ENCODE data around the gene BLVRA. TPM values are rescaled to one million over a fixed set of nuclear protein-coding genes. Genes with fewer than 3 reads are reported as not detected.
"Not testable (repeated sequence)": the region's sequence is repeated elsewhere in the genome, so short reads cannot be mapped to it uniquely, and the experiment has no call there.

Gene BLVRA
- total RNA-seq, 2 experiments from 2014 or later = 15.7 TPM

DNA sequence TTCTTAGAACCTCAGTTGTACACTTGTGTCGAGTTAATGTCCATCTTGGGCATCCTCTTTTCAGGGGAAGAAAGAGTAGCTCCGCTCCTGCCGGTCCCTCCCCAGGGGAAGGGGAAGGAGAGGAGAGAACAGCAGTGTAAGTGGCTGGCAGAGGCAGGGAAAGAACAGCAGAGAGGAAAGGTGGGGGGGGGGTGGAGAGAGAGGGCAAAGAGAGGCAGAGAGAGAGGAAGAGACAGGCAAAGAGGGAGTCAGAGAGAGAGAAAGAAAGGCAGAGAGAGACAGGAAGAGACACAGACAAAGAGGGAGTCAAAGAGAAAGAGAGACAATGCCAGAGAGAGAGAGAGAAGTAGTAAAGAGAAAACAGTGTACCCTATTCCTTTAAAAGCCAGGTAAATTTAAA lies 56.9 kb downstream of the BLVRA start:
- Mint-ChIP-seq H3K4me3 (no peak overlapping the region), H3K4me1 (ENCODE audit: low read depth) (no peaks in the 10 kb centered on the region), H3K27me3 (peaks cover 44% of the 10 kb centered on the region), H3K9me3 (no peaks in the 10 kb centered on the region), H3K27ac (no peak overlapping the region), H3K36me3 (ENCODE audit: low read depth) (no peaks in the 10 kb centered on the region)
- DNase-seq (no peak), ATAC-seq (ENCODE audit: poor library complexity) (no peak)
- no peak overlapping the region for H3K27ac ChIP-seq (ENCODE audit: low read depth in 1 of 2, low read length in 2 of 2)
- H3K4me3 ChIP-seq (ENCODE audit: low read length) = no peak overlapping the region
- H3K36me3 ChIP-seq (ENCODE audit: insufficient read depth, low read length) = no peaks in the 10 kb centered on the region
- H3K27me3 ChIP-seq (ENCODE audit: control insufficient read depth in 1 of 2, insufficient read depth in 2 of 2, low read length in 2 of 2) = peaks cover 5 to 8% of the 10 kb centered on the region in 2 experiments
- CTCF ChIA-PET = no interaction called here
- no peak for TF ChIP-seq CTCF (IDR thresholded peaks at IDR 0.05)
- H3K9me3 ChIP-seq (ENCODE audit: control insufficient read depth in 1 of 2, insufficient read depth in 1 of 2, low read length in 2 of 2) = no peaks in the 10 kb centered on the region
- H3K4me1 ChIP-seq (ENCODE audit: insufficient read depth, low read length) = no peaks in the 10 kb centered on the region
- intact Hi-C loops (cut with DNase I, micrococcal nuclease) = no loop called here
- POLR2A ChIA-PET = no interaction called here

DNA sequence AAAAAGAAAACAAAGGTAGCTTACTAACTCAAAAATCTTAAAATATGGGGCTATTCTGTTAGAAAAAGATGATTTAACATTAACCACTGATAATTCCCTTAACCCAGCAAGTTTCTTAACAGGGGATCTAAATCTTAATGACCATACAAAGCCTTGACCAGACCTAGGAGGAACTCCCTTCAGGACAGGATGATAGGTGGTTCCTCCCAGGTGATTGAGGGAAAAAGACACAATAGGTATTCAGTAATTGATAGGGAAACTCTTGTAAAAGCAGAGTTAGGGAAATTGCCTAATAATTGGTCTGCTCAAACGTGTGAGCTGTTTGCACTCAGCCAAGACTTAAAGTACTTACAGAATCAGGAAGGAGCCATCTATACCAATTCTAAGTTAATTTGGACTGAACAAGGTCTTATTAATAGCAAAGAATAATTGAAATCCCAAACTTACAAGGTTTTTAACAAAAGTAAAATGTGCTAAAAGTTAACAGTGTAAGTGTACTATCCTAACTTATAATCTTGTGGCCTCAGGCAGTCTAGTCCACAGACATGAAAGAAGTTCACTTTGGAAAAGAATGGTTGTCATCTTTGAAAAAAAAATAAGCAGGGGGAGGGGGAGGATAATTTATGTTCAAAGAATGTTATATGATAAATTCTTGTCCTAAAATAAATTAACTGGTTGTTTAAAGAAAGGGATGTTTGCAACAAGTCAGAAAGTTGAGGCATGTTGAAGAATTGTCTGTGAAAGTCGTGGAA lies 57.7 kb downstream of the BLVRA start:
- H3K4me3 ChIP-seq (ENCODE audit: low read length); H3K9me3 ChIP-seq (ENCODE audit: control insufficient read depth in 1 of 2, insufficient read depth in 1 of 2, low read length in 2 of 2); H3K36me3 ChIP-seq (ENCODE audit: insufficient read depth, low read length); H3K27me3 ChIP-seq (ENCODE audit: control insufficient read depth in 1 of 2, insufficient read depth in 2 of 2, low read length in 2 of 2); H3K4me3 Mint-ChIP-seq; ATAC-seq (ENCODE audit: poor library complexity); H3K4me1 Mint-ChIP-seq (ENCODE audit: low read depth); H3K27ac ChIP-seq (ENCODE audit: low read depth in 1 of 2, low read length in 2 of 2); H3K27ac Mint-ChIP-seq; H3K4me1 ChIP-seq (ENCODE audit: insufficient read depth, low read length); H3K9me3 Mint-ChIP-seq; intact Hi-C loops (cut with DNase I, micrococcal nuclease); POLR2A ChIA-PET; H3K36me3 Mint-ChIP-seq (ENCODE audit: low read depth); DNase-seq; CTCF ChIA-PET: not testable (repeated sequence)
- peaks cover 48% of the 10 kb centered on the region for H3K27me3 Mint-ChIP-seq

DNA sequence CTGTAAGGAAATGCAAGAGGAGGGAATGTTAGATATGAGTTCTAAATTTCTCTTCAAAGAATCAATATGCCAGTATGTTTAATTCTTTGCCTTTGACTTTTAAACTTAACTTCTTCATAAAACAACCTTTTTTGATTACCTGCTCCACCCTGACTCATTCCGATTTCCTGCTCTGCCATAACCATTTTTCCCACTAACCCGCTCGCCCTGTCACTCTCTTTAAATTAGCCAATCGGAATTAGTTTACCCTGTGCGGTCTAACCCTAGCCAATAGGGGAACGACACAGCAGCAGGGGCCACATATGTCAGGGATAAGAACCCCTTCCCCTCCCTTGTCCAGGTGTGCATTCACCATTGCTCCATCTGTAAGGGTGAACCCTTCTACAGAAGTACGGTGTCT lies 64.9 kb downstream of the BLVRA start:
- H3K4me3 ChIP-seq (ENCODE audit: low read length); H3K27ac Mint-ChIP-seq; H3K36me3 ChIP-seq (ENCODE audit: insufficient read depth, low read length); H3K9me3 ChIP-seq (ENCODE audit: control insufficient read depth in 1 of 2, insufficient read depth in 1 of 2, low read length in 2 of 2); CTCF ChIA-PET; H3K27ac ChIP-seq (ENCODE audit: low read depth in 1 of 2, low read length in 2 of 2); H3K36me3 Mint-ChIP-seq (ENCODE audit: low read depth); H3K4me1 Mint-ChIP-seq (ENCODE audit: low read depth); POLR2A ChIA-PET; intact Hi-C loops (cut with DNase I, micrococcal nuclease); DNase-seq; H3K4me3 Mint-ChIP-seq; H3K4me1 ChIP-seq (ENCODE audit: insufficient read depth, low read length); ATAC-seq (ENCODE audit: poor library complexity); H3K9me3 Mint-ChIP-seq: not testable (repeated sequence)
- peaks cover 10 to 12% of the 10 kb centered on the region in 2 experiments for H3K27me3 ChIP-seq (ENCODE audit: control insufficient read depth in 1 of 2, insufficient read depth in 2 of 2, low read length in 2 of 2)
- peaks cover 48% of the 10 kb centered on the region for H3K27me3 Mint-ChIP-seq

GRCh38 chr7:43823941-43824340 lies 65.5 kb downstream of the BLVRA start:
- POLR2A ChIA-PET = no interaction called here
- H3K36me3 Mint-ChIP-seq (ENCODE audit: low read depth) = no peaks in the 10 kb centered on the region
- no peaks in the 10 kb centered on the region for H3K4me1 Mint-ChIP-seq (ENCODE audit: low read depth)
- no peak for TF ChIP-seq CTCF (IDR thresholded peaks at IDR 0.05)
- no peak for DNase-seq
- Histone ChIP-seq H3K27me3 (ENCODE audit: control insufficient read depth in 1 of 2, insufficient read depth in 2 of 2, low read length in 2 of 2) (peaks cover 10 to 16% of the 10 kb centered on the region in 2 experiments), H3K27ac (ENCODE audit: low read depth in 1 of 2, low read length in 2 of 2) (no peak overlapping the region), H3K4me1 (ENCODE audit: insufficient read depth, low read length) (no peaks in the 10 kb centered on the region), H3K4me3 (ENCODE audit: low read length) (no peak overlapping the region), H3K36me3 (ENCODE audit: insufficient read depth, low read length) (no peaks in the 10 kb centered on the region), H3K9me3 (ENCODE audit: control insufficient read depth in 1 of 2, insufficient read depth in 1 of 2, low read length in 2 of 2) (no peaks in the 10 kb centered on the region)
- intact Hi-C loops (cut with DNase I, micrococcal nuclease) = no loop called here
- peaks cover 48% of the 10 kb centered on the region for H3K27me3 Mint-ChIP-seq
- no peaks in the 10 kb centered on the region for H3K9me3 Mint-ChIP-seq
- no peak for ATAC-seq (ENCODE audit: poor library complexity)
- no peak overlapping the region for H3K4me3 Mint-ChIP-seq
- CTCF ChIA-PET = no interaction called here
- no peak overlapping the region for H3K27ac Mint-ChIP-seq

DNA sequence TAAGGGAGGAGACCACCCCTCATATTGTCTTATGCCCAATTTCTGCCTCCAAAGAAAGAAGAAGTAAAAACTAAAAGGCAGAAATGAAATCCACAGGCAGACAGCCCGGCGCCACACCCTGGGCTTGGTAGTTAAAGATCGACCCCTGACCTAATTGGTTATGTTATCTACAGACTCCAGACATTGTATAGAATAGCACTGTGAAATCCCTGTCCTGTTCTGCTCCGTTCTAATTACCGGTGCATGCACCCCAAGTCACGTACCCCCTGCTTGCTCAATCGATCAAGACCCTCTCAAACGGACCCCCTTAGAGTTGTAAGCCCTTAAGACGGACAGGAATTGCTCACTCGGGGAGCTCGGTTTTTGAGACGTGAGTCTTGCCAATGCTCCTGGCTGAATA lies 66.0 kb downstream of the BLVRA start:
- peaks cover 10 to 20% of the 10 kb centered on the region in 2 experiments for H3K27me3 ChIP-seq (ENCODE audit: control insufficient read depth in 1 of 2, insufficient read depth in 2 of 2, low read length in 2 of 2)
- H3K27ac Mint-ChIP-seq; H3K4me1 Mint-ChIP-seq (ENCODE audit: low read depth); H3K36me3 ChIP-seq (ENCODE audit: insufficient read depth, low read length); H3K9me3 Mint-ChIP-seq; H3K4me3 ChIP-seq (ENCODE audit: low read length); intact Hi-C loops (cut with DNase I, micrococcal nuclease); DNase-seq; H3K9me3 ChIP-seq (ENCODE audit: control insufficient read depth in 1 of 2, insufficient read depth in 1 of 2, low read length in 2 of 2); H3K27ac ChIP-seq (ENCODE audit: low read depth in 1 of 2, low read length in 2 of 2); ATAC-seq (ENCODE audit: poor library complexity); H3K4me1 ChIP-seq (ENCODE audit: insufficient read depth, low read length); H3K36me3 Mint-ChIP-seq (ENCODE audit: low read depth); H3K4me3 Mint-ChIP-seq; CTCF ChIA-PET: not testable (repeated sequence)
- H3K27me3 Mint-ChIP-seq = peaks cover 49% of the 10 kb centered on the region
- POLR2A ChIA-PET = interaction anchor here (1.2 kb wide), 1 partner anchor 10 kb away, joined by 3 read pairs; no protein-coding TSS in a partner anchor
